K562 (cell line): ENCODE data around the gene VIPR1.

Source experiments
- CTCF ChIP-seq, 3 experiments: IDR thresholded peaks in 2 of 3; conservative IDR thresholded peaks in 1 of 3; 2 replicates each; pipeline ENCODE4 v1.5.1; 2011 to 2012; ENCODE audit warnings: low read length in 3 of 3, mild to moderate bottlenecking in 3 of 3, control low read depth in 2 of 3, improper control_type of control experiment in 1 of 3, inconsistent platforms in 1 of 3, low read depth in 1 of 3, mixed read lengths in 1 of 3, moderate library complexity in 1 of 3; ENCODE audit not compliant: insufficient read depth in 2 of 3
- ETS1 ChIP-seq: conservative IDR thresholded peaks from 2 replicates; pipeline ENCODE4 v1.6.1; 2011; ENCODE audit warnings: low read depth, mild to moderate bottlenecking, low read length; ENCODE audit not compliant: control insufficient read depth
- GMEB1 ChIP-seq: fragments of 250-450 bp; sonication (Bioruptor Pico); IDR thresholded peaks from 2 replicates; pipeline ENCODE4 v1.4.0; 2020; ENCODE audit warnings: mild to moderate bottlenecking
- HEY1 ChIP-seq: fragments of 250-450 bp; sonication (Bioruptor Pico); IDR thresholded peaks from 2 replicates; pipeline ENCODE4 v1.5.0; 2020; ENCODE audit warnings: mild to moderate bottlenecking, moderate library complexity, borderline replicate concordance
- KLF13 ChIP-seq: fragments of 450-650 bp; IDR thresholded peaks from 2 replicates; pipeline ENCODE4 v1.6.1; 2016; ENCODE audit warnings: missing genetic modification characterization, low read depth, mild to moderate bottlenecking, missing compliant biosample characterization, moderate library complexity, borderline replicate concordance
- MAFK ChIP-seq: IDR thresholded peaks from 2 replicates; pipeline ENCODE4 v1.6.1; 2011; ENCODE audit warnings: low read length, improper control_type of control experiment
- MNT ChIP-seq, 2 experiments: fragments of 450-650 bp; conservative IDR thresholded peaks; 2 replicates each; pipeline ENCODE4 v1.6.1; 2017; ENCODE audit warnings: mild to moderate bottlenecking in 2 of 2, moderate library complexity in 2 of 2
- NR2C1 ChIP-seq, 2 experiments: fragments of 450-650 bp; IDR thresholded peaks; 2 replicates each; pipeline ENCODE4 v1.6.1; 2017; ENCODE audit warnings: mild to moderate bottlenecking in 2 of 2, antibody characterized with exemption in 1 of 2, inconsistent platforms in 1 of 2, missing compliant biosample characterization in 1 of 2, missing genetic modification characterization in 1 of 2
- RBM22 ChIP-seq: fragments of 200-400 bp; formaldehyde crosslinking; IDR thresholded peaks from 2 replicates; pipeline ENCODE4 v1.6.1; 2018; ENCODE audit warnings: low read length, low read depth; ENCODE audit not compliant: poor library complexity, severe bottlenecking
- TAF1 ChIP-seq: IDR thresholded peaks from 2 replicates; pipeline ENCODE4 v1.6.1; 2011; ENCODE audit warnings: mild to moderate bottlenecking, low read length, moderate library complexity; ENCODE audit not compliant: insufficient read depth, control insufficient read depth, severe bottlenecking; ENCODE audit errors: extremely low read depth
- TCFL5 ChIP-seq: fragments of 250-450 bp; sonication (Bioruptor Pico); conservative IDR thresholded peaks from 2 replicates; pipeline ENCODE4 v1.6.1; 2021; ENCODE audit warnings: mild to moderate bottlenecking, moderate library complexity, matching md5 sums
- TEAD2 ChIP-seq: fragments of 450-650 bp; IDR thresholded peaks from 2 replicates; pipeline ENCODE4 v1.6.1; 2016; ENCODE audit warnings: missing genetic modification characterization, control low read depth, missing compliant biosample characterization
- TSHZ1 ChIP-seq: fragments of 250-450 bp; sonication (Bioruptor Pico); IDR thresholded peaks from 2 replicates; pipeline ENCODE4 v1.4.0; 2020; ENCODE audit warnings: mild to moderate bottlenecking, moderate library complexity
- ZNF644 ChIP-seq: fragments of 200-800 bp; sonication (Bioruptor generic); IDR thresholded peaks from 2 replicates; pipeline ENCODE4 v1.6.1; 2016; ENCODE audit warnings: low read depth, missing genetic modification characterization, missing compliant biosample characterization

- TF ChIP-seq ZNF644 (tag) (no peak), GMEB1 (CRISPR knock-in tag) (no peak), NR2C1 (IDR thresholded peaks at IDR 0.05) (no peak), NR2C1 (tag; IDR thresholded peaks at IDR 0.05) (no peak), KLF13 (tag) (no peak), RBM22 (no peak), ETS1 (no peak), CTCF (IDR thresholded peaks at IDR 0.05 in 2 of 3, conservative IDR thresholded peaks at IDR 0.05 in 1 of 3; ENCODE audit: insufficient read depth in 2 of 3, low read depth in 1 of 3, low read length in 3 of 3) (no peak), TSHZ1 (no peak), TCFL5 (CRISPR knock-in tag) (no peak), MNT (conservative IDR thresholded peaks at IDR 0.05) (no peak), TEAD2 (no peak), MAFK (no peak), HEY1 (no peak), TAF1 (no peak)
These were observed 47.8 kb downstream of the VIPR1 start for GRCh38 chr3:42550250-42550649.
